ENCODE measurements around the gene PPWD1.
A peak's percentile ranks its signal among the peaks of the same experiment; 100 is the strongest.
"Not testable (repeated sequence)": the region's sequence is repeated elsewhere in the genome, so short reads cannot be mapped to it uniquely, and the experiment has no call there.

PPWD1 gene

GRCh38 chr5:65562731-65563701 is at the start of gene PPWD1, which contains the start of gene CENPK:
PPWD1 (plus strand) TSS chr5:65563296; CDS start chr5:65563311, 15 bp downstream.
CENPK (minus strand) TSS chr5:65563168; CDS start chr5:65554907, 8,261 bp downstream.
- peak; percentile 66 for DNase-seq

DNA sequence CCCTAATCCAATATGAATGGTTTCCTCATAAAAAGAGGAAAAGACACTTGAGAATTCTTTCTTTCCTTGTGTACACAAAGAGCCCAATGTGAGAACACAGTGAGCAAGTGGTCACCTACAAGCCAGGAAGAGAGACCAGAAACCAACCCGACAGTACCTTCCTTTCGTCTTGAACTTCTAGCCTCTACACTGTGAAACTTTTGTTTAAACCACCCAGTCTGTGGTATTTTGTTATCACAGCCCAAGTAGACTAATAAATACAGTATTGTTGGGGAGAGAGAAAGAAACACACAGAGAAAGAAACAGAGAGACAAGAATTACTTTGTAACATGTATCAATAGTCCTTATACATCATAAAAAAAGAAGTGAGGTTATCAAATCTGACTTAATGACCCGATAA is 37.4 kb upstream of the PPWD1 start:
- no peak for DNase-seq

GRCh38 chr5:65530904-65531303 is 32.2 kb upstream of the PPWD1 start:
- no peak for DNase-seq

GRCh38 chr5:65535529-65535987 is 27.5 kb upstream of the PPWD1 start:
- no peak for DNase-seq

- DNase-seq: no peak
Observed at GRCh38 chr5:65539827-65540226, 23.3 kb upstream of the PPWD1 start.

DNA sequence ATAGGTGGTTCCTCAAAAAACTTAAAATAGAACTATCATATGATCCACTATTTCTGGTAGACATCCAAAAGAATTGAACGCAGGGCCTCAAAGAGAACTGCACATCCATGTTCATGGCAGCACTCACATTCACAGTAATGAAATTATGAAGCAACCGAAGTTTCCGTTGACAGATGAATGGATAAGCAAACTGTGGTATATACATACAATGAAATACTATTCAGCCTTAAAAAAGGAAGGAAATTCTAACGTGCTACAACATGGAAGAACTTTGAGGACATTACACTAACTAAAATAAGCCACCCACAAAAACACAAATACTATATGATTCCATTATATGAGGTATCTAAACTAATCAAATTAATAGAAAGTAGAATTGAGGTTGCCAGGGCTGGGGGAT is 18.6 kb upstream of the PPWD1 start:
- DNase-seq: no peak

DNA sequence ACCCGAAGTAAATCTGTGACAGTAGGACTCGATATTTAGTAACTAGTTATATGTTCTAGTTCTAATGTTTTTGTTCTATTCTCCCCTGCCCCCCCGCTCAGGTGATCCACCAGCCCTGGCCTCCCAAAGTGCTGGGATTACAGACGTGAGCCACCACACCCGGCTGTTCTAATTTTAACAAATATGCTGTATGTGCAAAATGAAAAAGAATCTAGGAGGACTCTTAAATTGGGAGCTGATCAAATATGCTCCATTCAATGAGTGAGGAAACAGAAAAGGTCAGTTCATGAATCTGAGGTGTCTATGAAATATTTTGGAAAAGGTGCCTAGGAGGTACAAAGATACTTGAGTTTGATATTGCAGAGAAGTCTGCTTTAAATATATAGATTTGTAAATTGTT is 17.0 kb upstream of the PPWD1 start:
- no peak for DNase-seq

DNA sequence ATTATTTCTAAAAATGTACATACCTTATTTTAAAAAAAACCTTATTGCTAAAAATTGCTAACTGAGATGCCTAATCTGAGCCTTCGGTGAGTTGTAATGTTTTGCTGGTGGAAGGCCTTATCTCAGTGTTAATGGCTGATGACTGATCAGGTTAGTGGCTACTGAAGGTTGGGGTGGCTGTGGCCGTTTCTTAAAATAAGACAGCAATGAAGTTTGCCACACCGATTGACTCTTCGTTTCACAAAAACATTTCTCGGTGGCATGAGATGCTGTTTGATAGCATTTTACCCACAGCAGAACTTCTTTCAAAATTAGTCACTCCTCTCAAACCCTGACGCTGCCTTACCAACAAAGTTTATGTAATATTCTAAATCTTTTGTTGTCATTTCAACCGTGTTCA is 14.8 kb upstream of the PPWD1 start:
- DNase-seq: no peak

DNA sequence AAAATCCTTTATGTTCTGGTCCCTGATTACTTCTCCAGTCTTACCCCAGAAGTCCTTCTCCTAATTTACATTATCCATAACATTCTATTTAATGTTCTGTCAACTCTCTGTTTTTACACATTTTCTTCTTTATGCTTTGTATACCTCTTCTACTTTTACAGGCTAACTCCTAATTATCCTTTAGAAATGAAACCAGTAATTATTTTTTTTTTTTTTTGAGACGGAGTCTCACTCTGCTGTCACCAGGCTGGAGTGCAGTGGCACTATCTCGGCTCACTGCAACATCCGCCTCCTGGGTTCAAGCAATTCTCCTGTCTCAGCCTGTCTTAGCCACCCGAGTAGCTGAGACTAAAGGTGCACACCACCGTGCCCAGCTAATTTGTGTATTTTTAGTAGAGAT is 9.2 kb upstream of the PPWD1 start:
- no peak for DNase-seq

DNA sequence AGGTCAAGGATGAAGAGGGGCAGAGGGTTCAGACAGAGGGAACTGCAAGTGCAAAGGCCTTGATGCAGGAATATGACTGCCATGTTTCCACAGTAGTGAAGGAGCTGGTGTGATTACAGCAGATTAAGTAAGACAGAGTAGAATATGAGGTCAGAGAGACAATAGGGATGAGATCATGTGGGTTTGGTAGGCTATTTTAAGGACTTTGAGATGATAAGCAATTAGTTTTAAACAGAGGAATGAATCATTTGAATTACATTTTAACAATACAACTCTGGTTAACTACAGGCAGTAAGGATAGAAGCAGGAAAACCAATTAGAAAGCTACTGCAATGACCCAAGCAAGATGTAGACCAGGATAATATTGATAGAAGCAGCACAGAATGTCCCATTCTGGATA is 7.8 kb upstream of the PPWD1 start:
- no peak for DNase-seq

DNA sequence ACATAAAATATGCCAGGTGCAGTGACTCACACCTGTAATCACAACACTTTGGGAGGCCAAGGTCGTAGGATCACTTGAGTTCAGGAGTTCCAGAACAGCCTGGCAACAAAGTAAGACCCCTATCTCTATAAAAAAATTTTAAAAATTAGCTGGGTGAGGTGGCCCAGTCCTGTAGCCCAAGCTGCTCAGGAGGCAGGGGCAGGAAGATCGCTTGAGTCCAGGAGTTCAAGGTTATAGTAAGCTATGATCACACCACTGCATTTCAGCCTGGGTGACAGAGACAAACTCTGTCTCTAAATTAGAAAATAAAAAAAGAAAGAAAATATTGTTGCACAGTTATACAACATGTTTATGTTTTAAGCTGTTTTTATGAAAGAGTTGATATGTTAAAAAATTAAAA is 6.9 kb upstream of the PPWD1 start:
- DNase-seq: no peak

GRCh38 chr5:65556718-65557117 is 6.4 kb upstream of the PPWD1 start:
- no peak for DNase-seq

GRCh38 chr5:65563777-65564176 is 681 bp downstream of the PPWD1 start:
- DNase-seq: no peak

- DNase-seq: no peak
Observed at GRCh38 chr5:65566505-65566904, 3.4 kb downstream of the PPWD1 start.

- no peak for DNase-seq
Observed at GRCh38 chr5:65570598-65571226, 7.6 kb downstream of the PPWD1 start.

DNA sequence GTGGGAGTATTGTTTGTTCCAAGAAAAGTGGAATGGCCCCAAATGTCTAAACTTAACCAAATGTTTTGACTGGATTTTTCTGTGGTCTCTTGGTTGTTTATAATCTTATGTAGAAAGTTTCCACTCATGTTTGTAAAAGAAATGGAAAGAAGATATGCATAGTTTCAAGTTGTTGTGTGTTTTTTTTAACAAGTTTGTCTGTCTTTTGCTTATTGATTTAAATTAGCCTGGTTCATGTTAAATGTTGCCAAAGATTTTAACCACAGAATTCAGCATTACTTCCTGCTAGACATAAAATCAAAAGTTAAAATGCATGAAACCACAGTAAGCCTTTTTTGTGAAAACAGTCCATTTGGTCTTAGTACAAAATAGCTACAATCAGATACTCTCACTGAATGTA is 14.0 kb downstream of the PPWD1 start:
- DNase-seq: no peak

- DNase-seq: no peak
Observed at GRCh38 chr5:65588694-65589093, 25.6 kb downstream of the PPWD1 start.

DNA sequence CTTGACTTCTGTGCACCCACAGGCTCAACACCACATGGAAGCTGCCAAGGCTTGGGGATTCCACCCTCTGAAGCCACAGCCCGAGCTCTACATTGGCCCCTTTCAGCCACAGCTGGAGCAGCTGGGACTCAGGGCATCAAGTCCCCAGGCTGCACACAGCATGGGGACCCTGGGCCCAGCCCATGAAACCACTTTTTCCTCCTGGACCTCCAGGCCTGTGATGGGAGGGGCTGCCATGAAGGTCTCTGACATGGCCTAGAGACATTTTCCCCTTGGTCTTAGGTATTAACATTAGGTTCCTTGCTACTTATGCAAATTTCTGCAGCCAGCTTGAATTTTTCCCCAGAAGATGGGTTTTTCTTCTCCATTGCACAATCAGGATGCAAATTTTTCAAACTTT is 38.7 kb downstream of the PPWD1 start:
- DNase-seq: not testable (repeated sequence)

DNA sequence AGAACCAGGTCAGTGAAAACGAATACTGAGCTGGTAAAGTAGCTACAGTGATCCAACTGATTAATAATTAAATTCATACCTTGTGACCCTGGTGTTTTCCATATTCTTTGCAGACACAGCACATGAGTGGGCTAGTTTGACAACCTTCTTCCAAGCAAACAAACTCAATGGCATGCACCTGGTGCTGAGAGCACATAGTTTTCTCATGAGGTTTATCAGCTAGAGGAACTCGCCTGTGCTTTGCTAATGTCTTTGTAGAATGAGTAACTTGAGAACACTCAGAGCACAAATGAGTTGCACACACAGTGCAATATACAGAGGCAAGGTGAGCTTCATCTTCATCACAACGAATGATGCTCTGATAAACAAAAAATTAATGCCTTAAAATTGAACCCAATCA is 48.4 kb downstream of the PPWD1 start:
- DNase-seq: no peak

DNA sequence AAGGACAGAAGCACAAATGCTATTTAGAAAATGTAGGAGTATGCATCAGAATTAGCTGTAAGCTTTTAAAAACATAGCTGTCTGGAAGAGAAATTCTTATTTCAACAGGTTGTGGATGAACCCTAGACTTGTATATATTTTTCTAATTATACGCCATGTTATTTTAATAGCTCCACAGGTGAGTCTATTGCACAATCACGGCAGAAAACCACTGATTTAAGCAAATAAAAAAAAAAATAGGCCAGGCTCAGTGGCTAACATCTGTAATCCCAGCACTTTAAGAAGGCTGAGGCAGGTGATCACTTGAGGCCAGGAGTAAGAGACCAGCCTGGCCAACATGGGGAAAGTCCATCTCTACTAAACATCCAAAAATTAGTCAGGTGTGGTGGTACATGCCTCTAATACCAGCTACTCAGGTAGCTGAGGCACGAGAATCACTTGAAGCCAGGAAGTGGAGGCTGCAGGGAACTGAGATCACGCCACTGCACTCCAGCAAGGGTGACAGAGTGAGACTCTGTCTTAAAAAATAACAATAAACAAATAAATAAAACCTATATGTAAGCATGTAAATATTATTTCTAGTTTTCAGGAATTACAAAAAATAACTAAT is 49.3 kb downstream of the PPWD1 start:
- DNase-seq: no peak

DNA sequence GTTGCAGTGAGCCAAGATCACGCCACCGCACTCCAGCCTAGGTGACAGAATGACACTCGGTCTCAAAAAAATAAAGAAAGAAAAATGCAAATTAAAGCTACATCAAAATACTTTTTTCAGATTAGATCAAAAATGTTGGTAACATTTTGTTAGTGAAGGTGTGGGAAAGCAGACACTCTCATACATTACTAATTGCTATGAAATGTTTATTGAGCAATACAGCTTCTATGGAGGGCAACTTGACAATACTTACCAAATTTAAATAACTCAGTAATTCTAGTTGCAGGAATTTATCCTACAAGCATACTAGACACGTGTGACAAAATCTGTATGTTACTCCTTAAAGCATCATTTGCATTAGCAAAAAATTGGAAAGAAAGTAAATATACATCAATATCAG is 56.9 kb downstream of the PPWD1 start:
- no peak for DNase-seq

DNA sequence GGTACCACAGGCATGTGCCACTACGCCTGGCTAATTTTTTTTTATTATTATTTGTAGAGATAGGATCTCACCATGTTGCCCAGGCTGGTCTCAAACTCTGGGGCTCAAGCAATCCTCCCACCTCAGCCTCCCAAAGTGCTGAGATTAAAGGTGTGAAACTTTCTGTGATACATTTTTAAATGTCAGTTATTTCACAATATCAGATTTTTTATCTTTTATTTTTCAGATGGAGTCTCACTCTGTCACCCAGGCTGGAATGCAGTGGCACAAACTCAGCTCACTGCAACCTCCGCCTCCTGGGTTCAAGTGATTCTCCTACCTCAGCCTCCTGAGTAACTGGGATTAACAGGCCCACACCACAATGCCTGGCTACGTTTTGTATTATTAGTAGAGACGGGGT is 58.9 kb downstream of the PPWD1 start:
- not testable (repeated sequence) for DNase-seq

DNA sequence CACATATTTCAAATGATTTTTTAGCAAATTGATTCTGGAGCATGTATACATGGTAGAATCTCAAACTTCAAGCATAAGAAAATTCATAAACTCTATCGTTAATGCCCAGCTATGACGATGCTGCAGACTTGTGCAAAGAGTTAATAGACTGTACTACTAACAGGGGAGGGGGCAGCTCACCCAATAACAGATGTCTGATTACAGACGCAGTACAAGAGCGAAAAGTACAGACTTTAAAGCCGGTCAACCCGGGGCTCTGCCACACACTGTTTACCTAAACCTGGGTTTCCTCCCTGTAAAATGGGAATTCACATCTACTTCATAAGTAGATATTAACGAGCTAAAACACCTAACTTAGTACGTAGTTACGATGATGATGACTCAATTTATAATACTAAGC is 60.4 kb downstream of the PPWD1 start:
- no peak for DNase-seq

All from NCI-H2081 treated with DMSO at 0.1 percent for 48 hours (cell line).